GM12801 (cell line): ENCODE data around the gene TNNC1.

Experiments used
- CTCF ChIP-seq: IDR thresholded peaks from one replicate; pipeline ENCODE4 v1.5.1; 2011; ENCODE audit warnings: control low read depth; ENCODE audit not compliant: insufficient read length; ENCODE audit errors: extremely low read depth

Gene TNNC1

GRCh38 chr3:52481819-52482521, 28.1 kb upstream of the TNNC1 start:
- no peak for TF ChIP-seq CTCF

- no peak for TF ChIP-seq CTCF
These were observed 27.2 kb upstream of the TNNC1 start for GRCh38 chr3:52480768-52481715.

- TF ChIP-seq CTCF: no peak
These were observed 26.2 kb upstream of the TNNC1 start for GRCh38 chr3:52479877-52480575.

GRCh38 chr3:52479037-52479876, 25.4 kb upstream of the TNNC1 start:
- no peak for TF ChIP-seq CTCF

GRCh38 chr3:52477796-52478095, 23.9 kb upstream of the TNNC1 start:
- no peak for TF ChIP-seq CTCF

GRCh38 chr3:52477076-52477795, 23.4 kb upstream of the TNNC1 start:
- no peak for TF ChIP-seq CTCF
